B cell (primary cell): ENCODE data around the gene LITAFD. TPM values are rescaled to one million over a fixed set of nuclear protein-coding genes. Genes with fewer than 3 reads are reported as not detected.

Source experiments
- ATAC-seq: fragments of 200-7000 bp; cut with Tn5 transposase; one replicate; pipeline ENCODE4 v1.10.0; 2021; ENCODE audit warnings: low read depth, mild to moderate bottlenecking, moderate number of reproducible peaks, moderate library complexity
- CTCF ChIA-PET: fragments of 350-600 bp; sonication (Branson Sonifier 250); formaldehyde crosslinking; loops from one replicate; lab custom pipeline; 2021; ENCODE audit warnings: antibody characterized with exemption, inconsistent platforms; lab: Charles Lee
- POLR2A ChIA-PET: fragments of 350-600 bp; sonication (Branson Sonifier 250); formaldehyde crosslinking; loops from one replicate; lab custom pipeline; 2021; ENCODE audit warnings: antibody characterized with exemption; lab: Charles Lee
- DNase-seq: peaks from one replicate; pipeline ENCODE4 v3.0.0; 2013
- H2AFZ ChIP-seq: 2 replicates; pipeline ENCODE4 v1.6.1; 2012; ENCODE audit warnings: mild to moderate bottlenecking, low read depth, low read length; ENCODE audit not compliant: insufficient read depth, poor library complexity, severe bottlenecking
- H3K27ac ChIP-seq, 2 donors: 1 replicate in 1 of 2; 2 replicates in 1 of 2; pipeline ENCODE4 v1.5.1; 2012 to 2013; ENCODE audit warnings: low read length in 2 of 2, mild to moderate bottlenecking in 2 of 2, moderate library complexity in 1 of 2
- H3K27me3 ChIP-seq, 4 experiments: fragments of 200-600 bp in 1 of 4; sonication (generic) in 1 of 4; replicated peaks in 1 of 4; 1 replicate in 2 of 4; 2 replicates in 2 of 4; pipeline versions ENCODE4 v1.6.1 to v1.7.0; 2013 to 2016; ENCODE audit warnings: low read length in 3 of 4, mild to moderate bottlenecking in 2 of 4, mixed read lengths in 1 of 4, moderate library complexity in 1 of 4; ENCODE audit not compliant: insufficient read depth in 4 of 4, control insufficient read depth in 3 of 4; ENCODE audit errors: control extremely low read depth in 1 of 4
- H3K36me3 ChIP-seq, 2 experiments: replicated peaks in 1 of 2; 1 replicate in 1 of 2; 2 replicates in 1 of 2; pipeline versions ENCODE4 v1.6.1 to v1.7.1; 2013; ENCODE audit warnings: low read length in 1 of 2; ENCODE audit not compliant: insufficient read depth in 2 of 2, control insufficient read depth in 1 of 2; ENCODE audit errors: control extremely low read depth in 1 of 2, extremely low read depth in 1 of 2
- H3K4me1 ChIP-seq, 2 donors: fragments of 200-600 bp in 1 of 2; sonication (generic) in 1 of 2; 1 replicate in 1 of 2; 2 replicates in 1 of 2; pipeline versions ENCODE4 v1.5.1 to v1.6.1; 2013 to 2017; ENCODE audit warnings: low read length in 2 of 2; ENCODE audit not compliant: control insufficient read depth in 2 of 2, insufficient read depth in 2 of 2
- H3K4me2 ChIP-seq: replicated peaks from 2 replicates; pipeline ENCODE3; 2012; ENCODE audit warnings: mild to moderate bottlenecking, low read depth, low read length; ENCODE audit not compliant: poor library complexity, severe bottlenecking
- H3K4me3 ChIP-seq, 5 experiments: fragments of 200-600 bp in 1 of 5; sonication (generic) in 1 of 5; 1 replicate in 3 of 5; 2 replicates in 2 of 5; pipeline versions ENCODE4 v1.5.1 to v1.7.0; 2011 to 2016; ENCODE audit warnings: low read length in 4 of 5, mild to moderate bottlenecking in 4 of 5, low read depth in 2 of 5, control low read depth in 1 of 5, moderate library complexity in 1 of 5; ENCODE audit not compliant: insufficient read depth in 1 of 5; ENCODE audit errors: control extremely low read depth in 1 of 5, extremely low read depth in 1 of 5
- H3K79me2 ChIP-seq: fragments of 200-600 bp; sonication (generic); one replicate; pipeline ENCODE4 v1.6.0; 2016; ENCODE audit warnings: low read length; ENCODE audit not compliant: control insufficient read depth, insufficient read depth
- H3K9ac ChIP-seq: fragments of 200-600 bp; sonication (generic); 2 replicates; pipeline ENCODE4 v1.6.1; 2017; ENCODE audit warnings: mild to moderate bottlenecking, low read length, moderate library complexity
- H3K9me3 ChIP-seq, 3 donors: one replicate each; pipeline versions ENCODE4 v1.6.1 to v1.7.1; 2013; ENCODE audit warnings: low read length in 2 of 3; ENCODE audit not compliant: control insufficient read depth in 2 of 3, insufficient read depth in 1 of 3; ENCODE audit errors: control extremely low read depth in 1 of 3
- H4K20me1 ChIP-seq: 2 replicates; pipeline ENCODE4 v1.6.0; 2012; ENCODE audit warnings: mild to moderate bottlenecking, low read length; ENCODE audit not compliant: insufficient read depth, control insufficient read depth, poor library complexity, severe bottlenecking
- H3K27ac Mint-ChIP-seq: one replicate; pipeline ENCODE4 v1.8.0; 2021; ENCODE audit warnings: mixed read lengths
- H3K27me3 Mint-ChIP-seq: one replicate; pipeline ENCODE4 v1.8.0; 2021; ENCODE audit warnings: mixed read lengths
- H3K4me1 Mint-ChIP-seq: one replicate; pipeline ENCODE4 v1.8.0; 2021; ENCODE audit warnings: mixed read lengths
- H3K4me3 Mint-ChIP-seq: one replicate; pipeline ENCODE4 v1.8.0; 2021; ENCODE audit warnings: mixed read lengths
- H3K9me3 Mint-ChIP-seq: one replicate; pipeline ENCODE4 v1.8.0; 2022; ENCODE audit warnings: mixed read lengths; ENCODE audit not compliant: insufficient read depth
- EZH2 ChIP-seq: IDR thresholded peaks from 2 replicates; pipeline ENCODE4 v1.6.1; 2012; ENCODE audit warnings: borderline replicate concordance, low read depth, mild to moderate bottlenecking, moderate library complexity, low read length; ENCODE audit not compliant: insufficient read depth, poor library complexity, severe bottlenecking
- WGBS: methylation state at CpG from one replicate; pipeline ENCODE4 v1.1.5; 2013; ENCODE audit warnings: missing lambda C conversion rate; ENCODE audit not compliant: insufficient coverage; 5-methylcytosine and 5-hydroxymethylcytosine counted together
- intact Hi-C: fragments of 100-400 bp; cut with micrococcal nuclease; formaldehyde crosslinking; loops from one replicate; pipeline ENCODE4 v1.10.0; 2022
- polyA plus RNA-seq: library from polyadenylated mRNA; depleted of rRNA; stranded (reverse); fragments of >200 nt; gene quantifications from 2 replicates; pipeline ENCODE4 v1.2.3, GENCODE V29; 2012
- total RNA-seq, 2 donors: library from RNA; stranded (reverse); fragments of 120-200 nt in 1 of 2; gene quantifications; 1 replicate in 1 of 2; 2 replicates in 1 of 2; pipeline versions ENCODE4 v1.2.3 to v1.2.4, GENCODE V29; 2013 to 2022
- TF ChIP-seq, protein P1 (sequence below): fragments of 200-600 bp; IDR thresholded peaks from one replicate; pipeline ENCODE4 v1.8.0; 2022; ENCODE audit warnings: antibody characterized with exemption, mild to moderate bottlenecking

Gene LITAFD
- total and polyA plus RNA-seq, 2 donors (not counting 1 experiment from before 2014, with no cell fraction given), result not detected

DNA sequence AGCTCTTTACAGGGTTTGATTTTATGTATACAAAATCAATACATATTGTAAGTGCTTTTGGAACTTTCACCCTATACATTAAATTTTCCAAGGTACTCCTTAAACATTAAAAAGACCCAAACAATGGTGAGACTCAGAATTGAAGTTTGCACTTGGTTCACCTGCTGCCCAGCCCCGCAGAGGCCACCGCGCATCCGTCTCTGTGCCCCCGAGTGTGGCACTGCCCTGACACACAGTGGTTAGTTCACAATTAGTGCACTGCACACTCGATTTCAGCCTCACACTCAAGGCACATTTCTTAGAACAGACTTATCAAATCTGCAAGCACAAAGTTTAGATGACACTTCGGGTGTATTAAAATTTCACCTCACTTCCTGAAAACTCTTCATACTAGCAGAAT lies 43.3 kb downstream of the LITAFD start:
- Histone ChIP-seq H3K4me1 (peaks cover 4 to 18% of the 10 kb centered on the region in 2 donors), H3K4me2 (no peak overlapping the region), H3K27me3 (no peaks in the 10 kb centered on the region), H3K9ac (no peak overlapping the region), H3K36me3 (peaks cover 22 to 74% of the 10 kb centered on the region in 2 experiments), H3K9me3 (no peaks in the 10 kb centered on the region), H2AFZ (no peak overlapping the region), H3K4me3 (no peak overlapping the region), H3K27ac (no peak overlapping the region), H3K79me2 (peaks cover 99% of the 10 kb centered on the region), H4K20me1 (peaks cover 95% of the 10 kb centered on the region)
- Mint-ChIP-seq H3K27ac (no peak overlapping the region), H3K27me3 (no peaks in the 10 kb centered on the region), H3K9me3 (no peaks in the 10 kb centered on the region), H3K4me1 (peaks cover 46% of the 10 kb centered on the region), H3K4me3 (no peak overlapping the region)
- ATAC-seq (no peak), DNase-seq (no peak)
- CTCF ChIA-PET, result interaction anchor here (0.8 kb wide), 1 partner anchor 11 kb away, joined by 6 read pairs; no protein-coding TSS in a partner anchor
- 96% methylated on average over 7 of the region's 7 CpGs for WGBS
- TF ChIP-seq, protein P1, sequence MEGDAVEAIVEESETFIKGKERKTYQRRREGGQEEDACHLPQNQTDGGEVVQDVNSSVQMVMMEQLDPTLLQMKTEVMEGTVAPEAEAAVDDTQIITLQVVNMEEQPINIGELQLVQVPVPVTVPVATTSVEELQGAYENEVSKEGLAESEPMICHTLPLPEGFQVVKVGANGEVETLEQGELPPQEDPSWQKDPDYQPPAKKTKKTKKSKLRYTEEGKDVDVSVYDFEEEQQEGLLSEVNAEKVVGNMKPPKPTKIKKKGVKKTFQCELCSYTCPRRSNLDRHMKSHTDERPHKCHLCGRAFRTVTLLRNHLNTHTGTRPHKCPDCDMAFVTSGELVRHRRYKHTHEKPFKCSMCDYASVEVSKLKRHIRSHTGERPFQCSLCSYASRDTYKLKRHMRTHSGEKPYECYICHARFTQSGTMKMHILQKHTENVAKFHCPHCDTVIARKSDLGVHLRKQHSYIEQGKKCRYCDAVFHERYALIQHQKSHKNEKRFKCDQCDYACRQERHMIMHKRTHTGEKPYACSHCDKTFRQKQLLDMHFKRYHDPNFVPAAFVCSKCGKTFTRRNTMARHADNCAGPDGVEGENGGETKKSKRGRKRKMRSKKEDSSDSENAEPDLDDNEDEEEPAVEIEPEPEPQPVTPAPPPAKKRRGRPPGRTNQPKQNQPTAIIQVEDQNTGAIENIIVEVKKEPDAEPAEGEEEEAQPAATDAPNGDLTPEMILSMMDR, result no peak
- no peak for TF ChIP-seq EZH2
- POLR2A ChIA-PET, result no interaction called here
- intact Hi-C loops, result loop anchor here (5.0 kb wide), 1 partner anchor 37 kb away; the partner anchor contains the start of gene USP7

DNA sequence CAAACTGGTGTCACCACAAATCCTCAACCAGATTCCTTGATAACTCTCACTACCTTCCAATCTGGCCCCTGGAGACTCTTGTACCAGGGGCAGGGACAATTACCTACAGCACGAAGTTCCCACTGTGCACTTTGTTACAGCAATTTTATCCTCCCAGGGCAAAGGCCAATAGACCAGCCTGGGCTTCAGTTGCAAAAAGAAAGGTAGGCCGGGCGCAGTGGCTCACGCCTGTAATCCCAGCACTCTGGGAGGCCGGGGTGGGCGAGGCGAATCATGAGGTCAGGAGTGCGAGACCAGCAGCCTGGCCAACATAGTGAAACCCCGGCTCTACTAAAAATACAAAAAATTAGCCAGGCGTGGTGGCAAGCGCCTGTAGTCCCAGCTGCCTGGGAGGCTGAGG lies 44.7 kb downstream of the LITAFD start:
- H3K27me3 ChIP-seq, result no peaks in the 10 kb centered on the region
- no peak overlapping the region for H3K9ac ChIP-seq
- H3K79me2 ChIP-seq, result peaks cover 99% of the 10 kb centered on the region
- no peak overlapping the region for H2AFZ ChIP-seq
- ChIA-PET CTCF (no interaction called here), POLR2A (no interaction called here)
- no peaks in the 10 kb centered on the region for H3K27me3 Mint-ChIP-seq
- no peak overlapping the region for H3K27ac Mint-ChIP-seq
- peaks cover 95% of the 10 kb centered on the region for H4K20me1 ChIP-seq
- no peak for TF ChIP-seq EZH2
- TF ChIP-seq, protein P1, result no peak
- H3K4me3 ChIP-seq, result no peak overlapping the region
- peaks cover 53% of the 10 kb centered on the region for H3K4me1 Mint-ChIP-seq
- no peak overlapping the region for H3K4me3 Mint-ChIP-seq
- intact Hi-C loops, result loop anchor here (5.0 kb wide), 1 partner anchor 35 kb away; the partner anchor contains the start of gene USP7
- peaks cover 16 to 60% of the 10 kb centered on the region in 2 experiments for H3K36me3 ChIP-seq
- no peaks in the 10 kb centered on the region for H3K9me3 Mint-ChIP-seq
- H3K27ac ChIP-seq, result no peak overlapping the region
- H3K9me3 ChIP-seq, result no peaks in the 10 kb centered on the region
- ATAC-seq (no peak), DNase-seq (no peak)
- no peak overlapping the region for H3K4me2 ChIP-seq
- H3K4me1 ChIP-seq, result peaks cover 7 to 18% of the 10 kb centered on the region in 2 donors
- WGBS, result 100% methylated on average over 7 of the region's 11 CpGs
